Measurements from ENCODE around the gene MINDY4B.

MINDY4B gene

DNA sequence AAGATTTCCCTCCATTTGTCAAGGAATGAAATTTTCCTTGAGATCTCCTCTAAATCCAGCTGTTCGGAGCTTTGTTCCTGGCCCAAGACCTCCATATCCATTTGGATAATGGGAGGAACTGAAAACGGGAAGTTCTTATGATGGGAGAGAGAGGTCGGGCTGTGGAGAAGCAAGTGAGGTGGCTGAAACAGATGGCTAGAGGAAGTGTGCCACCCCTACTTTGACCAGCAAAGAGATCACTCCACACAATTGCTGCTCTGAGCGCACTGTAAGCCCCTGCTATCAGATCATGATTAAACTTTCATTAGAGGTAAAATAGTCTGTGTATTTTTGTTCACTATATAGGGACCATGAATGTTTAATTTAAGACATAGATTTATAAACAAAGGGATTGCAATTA is at the start of gene MINDY4B:
Gene MINDY4B, minus strand, starts transcription at position 101 of the 400 bp plus-strand sequence. Its CDS starts 0 bp downstream, at position 101.
- no peak for DNase-seq

DNA sequence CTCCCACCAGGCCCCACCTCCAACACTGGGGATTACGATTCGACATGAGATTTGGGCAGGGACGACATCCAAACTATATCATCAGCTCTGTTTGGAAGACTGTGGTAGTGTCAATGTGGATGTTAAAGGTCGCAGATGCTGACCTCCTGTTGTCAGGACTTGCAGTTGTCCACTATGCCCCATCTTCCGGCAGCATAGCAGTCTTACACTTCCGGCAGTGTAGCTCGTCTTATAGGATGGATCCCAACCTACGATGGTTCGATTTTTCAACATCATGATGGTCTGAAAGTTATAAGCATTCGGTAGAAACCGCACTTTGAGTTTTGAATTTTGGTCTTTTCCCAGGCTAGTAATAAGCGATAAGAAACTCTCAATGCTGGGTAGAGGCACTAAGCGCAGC is 46.7 kb upstream of the MINDY4B start:
- DNase-seq = no peak

GRCh38 chr3:150945226-150946032 is 40.2 kb upstream of the MINDY4B start:
- DNase-seq = no peak

GRCh38 chr3:150942221-150942620 is 37.0 kb upstream of the MINDY4B start:
- no peak for DNase-seq

DNA sequence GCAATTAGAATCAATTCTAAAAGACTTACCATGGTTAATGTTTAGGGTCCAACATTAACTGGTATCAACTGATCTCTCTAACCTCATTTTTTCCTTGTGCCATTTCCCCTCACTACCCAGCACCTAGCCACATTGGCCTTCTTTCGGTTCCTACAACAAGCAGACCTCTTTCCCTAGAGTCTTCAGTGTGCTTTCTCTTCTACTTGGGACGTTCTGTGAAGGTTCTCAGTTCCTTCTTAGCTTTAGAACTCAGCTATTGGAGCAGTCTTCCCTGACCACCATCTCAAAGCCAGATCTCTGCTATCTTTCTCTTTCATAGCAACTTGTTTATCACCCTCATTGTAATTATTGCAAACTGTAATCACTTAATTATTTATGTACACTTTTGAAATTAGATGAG is 31.5 kb upstream of the MINDY4B start:
- no peak for DNase-seq

DNA sequence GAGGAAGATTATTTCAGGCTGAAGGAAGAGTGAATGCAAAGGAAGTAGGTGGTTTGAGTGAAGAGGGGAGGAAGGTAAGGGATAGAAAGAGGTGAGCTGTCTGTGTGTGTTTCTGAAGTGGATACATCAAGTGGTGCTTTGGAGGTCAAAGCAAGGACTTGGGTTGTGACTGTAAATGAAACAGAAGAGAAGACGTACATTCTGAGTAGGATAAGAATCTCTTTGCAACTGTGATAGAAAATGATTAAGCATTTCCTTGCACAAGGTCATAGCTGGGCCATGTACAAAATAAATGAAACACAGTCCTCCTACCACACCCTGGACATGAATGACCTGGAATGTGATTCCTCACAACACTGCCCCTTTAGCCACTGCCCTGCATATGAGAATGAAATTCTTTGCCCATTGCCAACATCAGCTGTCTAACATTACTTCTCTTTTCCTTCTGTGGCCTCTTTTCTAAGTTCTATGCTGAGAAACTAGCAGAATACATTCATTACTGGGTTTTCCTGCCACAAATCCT is 28.3 kb upstream of the MINDY4B start:
- DNase-seq = no peak

DNA sequence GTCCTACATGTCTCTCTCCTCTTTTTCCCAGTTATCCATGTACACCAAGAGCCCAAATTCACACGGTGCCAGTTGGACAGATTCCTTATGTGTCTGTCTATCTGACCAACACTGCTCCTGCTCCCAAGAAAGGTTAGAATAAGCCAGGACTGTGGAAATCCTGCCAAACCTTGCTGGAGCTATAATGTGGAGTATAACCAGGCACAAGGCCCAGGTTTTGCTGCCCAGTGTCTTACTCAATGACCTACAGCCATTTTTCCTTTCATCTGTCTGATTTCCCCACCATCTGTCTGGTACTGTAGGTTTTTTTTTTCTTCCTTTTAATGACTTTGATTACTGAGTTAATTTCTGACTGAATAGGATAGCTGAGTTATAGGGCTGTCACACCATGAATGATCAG is 26.5 kb upstream of the MINDY4B start:
- no peak for DNase-seq

DNA sequence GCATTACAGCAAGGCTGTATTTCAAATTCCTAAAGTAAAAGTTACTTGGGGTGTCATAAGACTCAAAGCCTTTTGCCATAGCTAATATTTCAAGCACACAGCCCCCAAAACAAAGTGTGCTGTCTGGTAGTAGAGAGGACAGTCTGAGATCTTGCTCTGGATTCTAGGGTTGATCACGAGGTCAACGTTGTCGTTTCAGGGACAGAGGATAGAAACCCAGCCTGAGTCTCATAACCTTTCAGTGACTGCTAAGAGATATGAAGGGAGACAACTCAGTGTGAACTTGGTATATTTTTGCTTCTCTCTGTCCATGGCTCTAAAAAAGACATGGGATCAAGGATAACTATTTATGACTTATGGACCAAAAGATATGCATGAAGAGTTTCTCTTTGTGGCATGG is 25.6 kb upstream of the MINDY4B start:
- DNase-seq = no peak

DNA sequence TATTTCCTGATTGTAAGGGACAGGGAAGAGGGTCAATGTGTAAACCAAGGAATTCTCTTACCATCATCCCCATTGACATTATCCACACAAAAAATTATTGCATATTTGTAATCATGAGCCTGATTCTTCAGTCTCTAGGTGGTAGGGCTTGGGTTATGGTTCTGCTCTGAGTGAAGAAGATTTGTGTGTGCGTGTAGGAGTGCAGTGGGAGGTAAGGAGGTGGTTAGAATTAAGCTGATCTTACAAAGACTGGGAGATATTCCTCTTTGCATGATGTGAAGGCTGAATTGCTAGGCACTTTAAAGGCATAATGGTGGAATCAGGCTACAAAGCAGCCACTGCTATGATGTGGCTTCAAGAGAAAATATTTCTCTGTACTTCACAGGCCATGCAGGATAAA is 23.0 kb upstream of the MINDY4B start:
- no peak for DNase-seq

- DNase-seq = no peak
Measured at GRCh38 chr3:150926328-150926727, 21.1 kb upstream of the MINDY4B start.

DNA sequence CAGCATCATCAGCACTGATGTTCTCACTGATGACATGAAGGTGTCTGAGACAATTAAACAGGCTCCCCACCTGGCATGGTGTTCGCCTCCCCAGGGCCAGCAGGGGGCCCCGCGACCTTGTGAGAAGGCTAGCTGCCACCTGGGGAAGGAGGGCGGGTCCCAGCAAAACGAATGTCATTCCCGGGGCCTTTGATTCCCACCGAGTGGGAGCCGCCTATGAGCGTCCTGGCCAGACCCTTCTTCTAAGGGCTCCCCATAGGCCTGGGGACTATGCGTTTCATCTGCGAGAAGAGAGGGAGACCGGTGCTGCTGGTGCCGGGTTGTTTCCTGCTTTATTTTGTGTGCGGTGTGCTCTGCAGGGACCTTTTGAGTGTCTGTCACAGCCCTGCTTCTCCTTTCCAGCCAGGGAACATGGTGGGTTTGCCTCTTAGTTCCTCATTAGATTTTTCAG is 20.5 kb upstream of the MINDY4B start:
- peak; percentile 43 for DNase-seq

- DNase-seq = no peak
Measured at GRCh38 chr3:150922611-150923010, 17.4 kb upstream of the MINDY4B start.

- no peak for DNase-seq
Measured at GRCh38 chr3:150921209-150921608, 16.0 kb upstream of the MINDY4B start.

- no peak for DNase-seq
Measured at GRCh38 chr3:150920236-150920635, 15.0 kb upstream of the MINDY4B start.

DNA sequence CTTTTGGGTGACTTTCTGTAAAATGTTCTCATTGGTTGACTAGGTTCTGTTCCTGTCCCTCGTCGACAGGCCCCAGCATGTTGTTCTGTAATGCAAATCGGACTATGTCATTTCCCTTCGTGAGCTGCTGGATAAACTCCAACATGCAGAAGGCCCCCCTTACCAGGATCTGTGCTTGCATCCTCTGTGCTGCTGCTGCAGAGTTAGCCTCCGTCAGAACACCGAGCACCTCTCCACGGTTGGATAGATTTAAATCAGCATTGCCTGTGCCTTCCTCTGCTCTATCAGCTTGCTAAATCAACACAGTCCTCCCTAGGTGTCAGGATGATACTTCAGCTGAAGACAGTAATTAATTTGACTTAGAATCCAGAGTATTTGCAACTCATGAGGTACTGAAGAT is 12.7 kb upstream of the MINDY4B start:
- no peak for DNase-seq

- peak; percentile 45 for DNase-seq
Measured at GRCh38 chr3:150913133-150913922, 8.1 kb upstream of the MINDY4B start.

- DNase-seq = no peak
Measured at GRCh38 chr3:150912501-150912900, 7.3 kb upstream of the MINDY4B start.

DNA sequence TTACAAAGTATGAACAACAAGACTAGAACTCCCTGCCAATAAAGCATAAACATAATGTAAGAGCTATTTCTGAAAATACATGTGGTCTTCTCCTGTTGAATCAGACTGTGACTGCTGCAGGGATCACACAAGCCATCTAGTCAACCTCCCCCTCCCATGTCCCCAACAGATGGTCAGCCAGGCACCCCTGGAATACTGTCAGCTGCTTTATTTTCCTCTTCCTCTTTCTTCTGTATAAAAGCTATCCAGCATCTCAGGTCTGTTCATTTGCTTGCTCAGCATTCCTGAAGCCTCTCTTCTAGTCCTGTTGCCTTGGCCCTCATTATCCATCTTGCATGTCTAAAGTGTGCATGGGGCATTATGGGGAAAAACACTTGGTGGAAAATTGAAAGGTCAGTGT is 6.5 kb upstream of the MINDY4B start:
- no peak for DNase-seq

DNA sequence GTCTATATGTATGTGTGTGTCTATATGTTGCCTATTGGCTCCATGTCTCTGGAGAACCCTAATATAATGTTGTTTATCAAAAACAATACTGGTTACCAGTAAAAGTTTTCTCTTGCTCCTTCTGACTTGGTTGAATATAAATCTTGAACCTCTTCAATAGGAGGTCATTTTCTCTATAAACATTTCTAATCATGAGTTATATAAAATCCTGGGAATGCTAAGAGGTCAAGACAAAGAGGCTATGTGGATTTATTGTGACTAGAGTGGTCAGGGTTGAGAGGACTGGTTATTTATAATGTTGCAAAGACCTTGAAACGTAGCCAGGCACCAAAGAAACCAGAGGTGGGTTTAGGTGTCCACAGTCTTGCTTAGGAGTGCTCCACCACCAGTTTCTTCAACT is 1.2 kb upstream of the MINDY4B start:
- DNase-seq = no peak

DNA sequence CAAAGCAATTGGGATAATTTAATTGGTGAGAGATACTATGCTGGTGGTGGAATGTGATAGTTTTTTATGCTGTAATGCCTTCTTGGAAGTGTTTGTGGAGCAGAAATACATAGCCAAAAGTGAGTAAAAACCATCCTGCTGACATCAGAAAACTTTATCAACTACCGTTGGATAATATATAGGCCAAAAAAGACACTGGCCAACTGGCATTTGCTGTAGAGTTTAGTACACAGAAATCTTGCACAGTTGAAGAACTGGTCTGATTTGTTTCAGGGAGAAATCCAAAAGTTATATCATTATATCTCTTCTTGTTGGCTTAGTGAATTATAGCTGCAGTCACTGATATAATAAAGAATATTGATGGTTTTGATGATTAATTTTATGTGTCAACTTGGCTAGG is 507 bp upstream of the MINDY4B start:
- DNase-seq = no peak

DNA sequence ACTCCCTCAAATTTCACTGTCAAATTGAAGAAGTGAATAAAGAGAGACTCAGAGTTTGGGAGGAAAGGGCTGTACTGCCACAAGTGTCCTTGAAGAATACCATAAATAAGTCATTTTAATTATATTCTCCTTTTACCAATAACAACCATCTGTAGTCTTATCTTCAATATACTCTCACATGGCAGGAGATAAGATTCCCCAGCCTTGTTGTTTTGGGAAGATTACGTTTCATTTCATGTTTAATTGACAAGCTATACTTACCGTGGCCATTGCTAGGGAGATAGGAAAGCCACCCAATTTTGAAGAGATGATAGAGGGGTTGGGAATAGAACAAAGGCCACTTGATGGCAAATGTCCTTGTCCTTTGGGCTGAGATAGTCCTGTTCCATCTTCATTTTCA is 2.3 kb downstream of the MINDY4B start:
- no peak for DNase-seq

DNA sequence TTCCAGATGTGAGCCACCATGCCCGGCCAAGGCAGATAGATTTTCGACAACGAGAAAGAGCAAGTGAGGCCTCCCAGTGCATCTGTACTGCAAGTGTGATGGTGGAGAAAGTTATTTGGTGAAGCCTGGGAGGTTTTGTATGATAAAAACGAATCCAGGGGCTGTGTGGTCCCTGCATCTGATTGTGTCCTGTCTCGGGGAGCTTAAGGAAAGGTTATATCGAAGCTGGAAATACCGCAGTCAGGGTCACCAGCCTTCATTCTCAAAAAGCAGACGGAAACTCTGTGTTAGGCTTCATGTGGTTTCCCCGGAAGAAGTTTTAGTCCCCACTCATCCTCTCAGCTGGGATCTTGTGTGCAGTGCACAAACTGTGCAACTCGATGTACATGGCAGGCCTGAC is 3.4 kb downstream of the MINDY4B start:
- DNase-seq = no peak

- no peak for DNase-seq
Measured at GRCh38 chr3:150899141-150899540, 6.1 kb downstream of the MINDY4B start.
